ENCODE results near the gene HRAS. TPM values are rescaled to one million over a fixed set of nuclear protein-coding genes. Genes with fewer than 3 reads are reported as not detected.

HRAS gene
- total RNA-seq, 1 donor from 2014 or later: 21.2 TPM

DNA sequence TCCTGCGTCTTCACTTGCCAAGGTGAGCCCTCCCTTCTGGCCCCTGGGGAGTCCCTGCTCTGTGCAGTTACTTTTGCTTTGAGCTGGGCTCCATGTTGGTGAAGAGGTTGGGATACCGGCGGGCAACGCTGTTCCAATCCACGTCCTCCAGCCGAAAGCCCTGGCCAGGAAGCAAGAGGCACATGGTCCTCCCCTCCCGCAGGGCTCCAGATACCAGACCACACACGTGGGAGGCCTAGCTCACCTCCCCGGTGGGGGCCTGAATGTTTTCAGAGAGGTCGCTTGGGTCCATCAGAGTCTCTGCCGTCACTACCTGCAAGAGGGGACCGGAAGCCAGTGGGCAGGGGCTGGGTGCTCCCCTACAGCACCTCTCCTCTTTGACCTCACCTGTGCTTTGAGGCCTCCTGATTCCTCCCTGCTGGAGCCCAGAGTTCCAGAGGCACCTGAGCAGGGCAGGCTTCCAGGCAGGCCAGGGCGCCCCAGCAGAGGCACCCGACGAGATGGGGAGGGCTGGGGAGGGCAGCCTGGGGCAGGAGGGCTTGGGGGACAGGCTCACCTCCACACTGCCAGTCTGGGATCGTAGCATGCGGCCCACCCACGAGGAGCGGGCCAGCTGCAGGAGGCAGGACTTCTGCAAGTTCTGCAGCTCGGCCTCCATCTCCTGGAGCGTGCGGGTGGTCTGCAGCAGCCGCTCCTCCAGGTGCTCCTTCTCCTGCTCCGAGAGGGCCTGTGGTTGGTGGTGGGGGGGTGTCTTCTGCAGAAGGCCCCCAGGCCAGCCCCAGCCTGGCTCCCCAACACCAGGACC is 22.2 kb upstream of the HRAS start:
- Histone ChIP-seq H3K4me2 (peak overlapping the region; percentile 100), H3K27me3 (peaks cover 52% of the 10 kb centered on the region), H3K9me3 (ENCODE audit: low read depth) (no peaks in the 10 kb centered on the region), H3K27ac (no peak overlapping the region), H4K20me1 (ENCODE audit: low read depth) (peaks cover 25% of the 10 kb centered on the region), H3K4me3 (no peak overlapping the region), H3K79me2 (ENCODE audit: low read depth) (peaks cover 11% of the 10 kb centered on the region), H3K9ac (no peak overlapping the region), H3F3A (ENCODE audit: low read depth) (peaks cover 33% of the 10 kb centered on the region), H3K36me3 (no peaks in the 10 kb centered on the region), H3K4me1 (peaks cover 14% of the 10 kb centered on the region), H2AFZ (replicated peaks) (no peak overlapping the region)
- Mint-ChIP-seq H3K27me3 (ENCODE audit: insufficient read depth, low read depth) (peaks cover 18% of the 10 kb centered on the region), H3K4me3 (peak overlapping the region; percentile 65), H3K27ac (no peak overlapping the region), H3K9me3 (peaks cover 2% of the 10 kb centered on the region), H3K36me3 (no peaks in the 10 kb centered on the region), H3K4me1 (peaks cover 11% of the 10 kb centered on the region)
- TF ChIP-seq, protein P1, sequence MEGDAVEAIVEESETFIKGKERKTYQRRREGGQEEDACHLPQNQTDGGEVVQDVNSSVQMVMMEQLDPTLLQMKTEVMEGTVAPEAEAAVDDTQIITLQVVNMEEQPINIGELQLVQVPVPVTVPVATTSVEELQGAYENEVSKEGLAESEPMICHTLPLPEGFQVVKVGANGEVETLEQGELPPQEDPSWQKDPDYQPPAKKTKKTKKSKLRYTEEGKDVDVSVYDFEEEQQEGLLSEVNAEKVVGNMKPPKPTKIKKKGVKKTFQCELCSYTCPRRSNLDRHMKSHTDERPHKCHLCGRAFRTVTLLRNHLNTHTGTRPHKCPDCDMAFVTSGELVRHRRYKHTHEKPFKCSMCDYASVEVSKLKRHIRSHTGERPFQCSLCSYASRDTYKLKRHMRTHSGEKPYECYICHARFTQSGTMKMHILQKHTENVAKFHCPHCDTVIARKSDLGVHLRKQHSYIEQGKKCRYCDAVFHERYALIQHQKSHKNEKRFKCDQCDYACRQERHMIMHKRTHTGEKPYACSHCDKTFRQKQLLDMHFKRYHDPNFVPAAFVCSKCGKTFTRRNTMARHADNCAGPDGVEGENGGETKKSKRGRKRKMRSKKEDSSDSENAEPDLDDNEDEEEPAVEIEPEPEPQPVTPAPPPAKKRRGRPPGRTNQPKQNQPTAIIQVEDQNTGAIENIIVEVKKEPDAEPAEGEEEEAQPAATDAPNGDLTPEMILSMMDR (IDR thresholded peaks at IDR 0.05): no peak
- no peak for TF ChIP-seq EZH2phosphoT487 (IDR thresholded peaks at IDR 0.05)
- no peak for TF ChIP-seq EZH2 (IDR thresholded peaks at IDR 0.05)
- no peak for DNase-seq (ENCODE audit: low spot score)

DNA sequence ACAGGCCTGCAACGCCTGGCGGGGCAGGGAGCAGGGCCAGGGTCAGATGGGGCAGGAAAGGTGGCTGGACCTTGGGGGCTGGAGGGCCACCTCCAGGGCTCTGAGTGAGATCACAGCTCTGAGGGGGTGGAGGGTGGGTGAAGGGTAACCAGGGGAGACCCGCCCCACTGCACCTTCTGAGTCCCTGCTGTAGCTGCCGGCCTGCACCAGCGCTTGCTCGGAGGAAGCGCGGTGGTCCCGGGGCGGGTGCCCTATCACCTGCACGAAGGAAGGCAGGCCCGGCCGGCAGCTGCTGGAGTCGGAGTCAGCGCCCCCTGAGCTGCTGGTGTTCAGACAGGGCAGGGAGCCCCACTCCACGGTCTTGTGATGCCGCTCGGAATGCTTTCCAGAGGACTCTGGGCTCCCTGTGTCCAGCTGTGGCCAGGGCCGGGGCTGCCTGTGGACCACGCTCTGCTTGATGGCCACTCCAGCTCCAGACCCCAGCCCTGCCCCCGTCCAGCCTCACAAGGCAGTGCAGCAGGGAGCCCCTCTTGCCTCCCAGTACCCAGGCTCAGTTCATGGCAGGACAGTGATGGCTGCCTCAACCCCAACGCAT is 21.4 kb upstream of the HRAS start:
- Histone ChIP-seq H2AFZ (replicated peaks) (no peak overlapping the region), H3K9me3 (ENCODE audit: low read depth) (no peaks in the 10 kb centered on the region), H3K4me3 (peak overlapping the region; percentile 83), H3K36me3 (no peaks in the 10 kb centered on the region), H3K4me2 (peak overlapping the region; percentile 100), H4K20me1 (ENCODE audit: low read depth) (peaks cover 17% of the 10 kb centered on the region), H3K4me1 (peaks cover 14% of the 10 kb centered on the region), H3F3A (ENCODE audit: low read depth) (peaks cover 33% of the 10 kb centered on the region), H3K27ac (no peak overlapping the region), H3K9ac (no peak overlapping the region), H3K79me2 (ENCODE audit: low read depth) (peaks cover 7% of the 10 kb centered on the region), H3K27me3 (peaks cover 51% of the 10 kb centered on the region)
- no peaks in the 10 kb centered on the region for H3K36me3 Mint-ChIP-seq
- TF ChIP-seq EZH2 (IDR thresholded peaks at IDR 0.05) (no peak), EZH2phosphoT487 (IDR thresholded peaks at IDR 0.05) (no peak)
- TF ChIP-seq, protein P1 (IDR thresholded peaks at IDR 0.05): no peak
- H3K4me3 Mint-ChIP-seq: peak overlapping the region; percentile 71
- no peak overlapping the region for H3K27ac Mint-ChIP-seq
- DNase-seq (ENCODE audit: low spot score): no peak
- peaks cover 11% of the 10 kb centered on the region for H3K4me1 Mint-ChIP-seq
- peaks cover 18% of the 10 kb centered on the region for H3K27me3 Mint-ChIP-seq (ENCODE audit: insufficient read depth, low read depth)
- H3K9me3 Mint-ChIP-seq: peaks cover 2% of the 10 kb centered on the region

DNA sequence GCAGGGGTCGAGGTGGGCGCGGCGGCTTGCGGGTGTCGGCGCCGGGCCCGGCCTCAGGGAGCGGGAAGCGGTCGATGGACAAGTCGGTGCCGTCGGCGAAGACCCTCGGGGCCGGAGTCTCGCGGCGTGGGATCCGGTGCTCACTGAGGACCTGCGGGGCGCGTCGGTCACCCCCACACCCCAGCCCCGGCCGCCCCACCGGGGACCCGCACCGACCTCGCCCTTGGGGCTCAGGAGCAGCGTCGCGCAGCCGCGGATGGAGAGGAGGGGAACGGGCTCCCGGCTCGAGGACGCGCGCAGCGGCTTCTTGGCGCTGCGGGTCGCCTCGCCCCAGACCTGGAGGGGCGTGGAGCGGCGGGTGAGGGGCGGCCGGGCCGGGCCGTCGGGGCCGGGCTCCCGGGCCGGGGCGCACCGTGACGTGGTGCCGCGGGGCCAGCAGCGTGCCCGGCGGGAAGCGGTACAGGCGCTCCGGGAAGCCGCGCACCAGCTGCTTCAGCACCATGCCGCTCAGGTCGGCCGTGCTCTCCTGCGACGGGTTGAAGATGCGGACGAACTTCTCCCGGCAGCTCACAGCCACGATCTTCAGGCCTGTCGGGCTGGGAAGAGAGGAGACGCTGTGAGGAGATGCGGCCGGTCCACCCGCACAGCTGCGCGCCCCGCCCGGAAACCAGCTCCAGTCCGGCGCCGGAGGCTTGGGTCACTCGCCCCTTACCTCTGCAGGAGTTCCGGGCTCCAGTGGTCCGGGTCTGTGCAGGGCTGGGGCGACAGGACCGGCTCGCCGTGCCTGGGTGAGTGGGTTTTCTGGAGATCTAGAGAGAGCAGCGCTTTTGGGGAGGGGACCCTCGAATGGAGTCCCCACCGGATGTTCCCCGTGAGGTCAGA is 20.6 kb upstream of the HRAS start:
- Mint-ChIP-seq H3K27ac (no peak overlapping the region), H3K4me3 (peak overlapping the region; percentile 71), H3K27me3 (ENCODE audit: insufficient read depth, low read depth) (peaks cover 18% of the 10 kb centered on the region), H3K4me1 (peaks cover 11% of the 10 kb centered on the region), H3K9me3 (peaks cover 2% of the 10 kb centered on the region), H3K36me3 (no peaks in the 10 kb centered on the region)
- H3K4me1 ChIP-seq: peaks cover 11% of the 10 kb centered on the region
- no peaks in the 10 kb centered on the region for H3K36me3 ChIP-seq
- peaks cover under 1% of the 10 kb centered on the region for H3K79me2 ChIP-seq (ENCODE audit: low read depth)
- peak overlapping the region; percentile 100 for H3K4me2 ChIP-seq
- H4K20me1 ChIP-seq (ENCODE audit: low read depth): peaks cover 11% of the 10 kb centered on the region
- peak overlapping the region; percentile 83 for H3K4me3 ChIP-seq
- peak; percentile 65 for DNase-seq (ENCODE audit: low spot score)
- peaks cover 33% of the 10 kb centered on the region for H3F3A ChIP-seq (ENCODE audit: low read depth)
- H3K9me3 ChIP-seq (ENCODE audit: low read depth): no peaks in the 10 kb centered on the region
- peaks cover 47% of the 10 kb centered on the region for H3K27me3 ChIP-seq
- no peak overlapping the region for H3K9ac ChIP-seq
- peak overlapping the region; percentile 96 for H2AFZ ChIP-seq (replicated peaks)
- TF ChIP-seq EZH2 (IDR thresholded peaks at IDR 0.05) (peak; percentile 98), EZH2phosphoT487 (IDR thresholded peaks at IDR 0.05) (peak; percentile 86)
- TF ChIP-seq, protein P1 (IDR thresholded peaks at IDR 0.05): no peak
- H3K27ac ChIP-seq: no peak overlapping the region

Data from neural progenitor cell (in vitro differentiated cells).